IMR-90 (cell line): ENCODE measurements around the gene KCNV2. TPM values are rescaled to one million over a fixed set of nuclear protein-coding genes. Genes with fewer than 3 reads are reported as not detected.

Experiments used
- ATAC-seq: fragments of 200-7000 bp; cut with Tn5 transposase; 2 replicates; pipeline ENCODE4 v1.9.1; 2020; ENCODE audit warnings: low read depth, mild to moderate bottlenecking, moderate library complexity
- BruUV-seq: library from RNA; stranded (reverse); fragments of 400-500 nt; replicated peaks from 2 replicates; lab custom pipeline; 2021; lab: Mats Ljungman, UMichigan
- CTCF ChIA-PET: fragments of 300-600 bp; formaldehyde crosslinking; extraction: SDS; loops from one replicate; lab custom pipeline; 2021; ENCODE audit warnings: antibody characterized with exemption; lab: Yijun Ruan, JAX
- POLR2A ChIA-PET: fragments of 300-600 bp; sonication (Branson Sonifier 250); formaldehyde crosslinking; loops from one replicate; lab custom pipeline; 2022; ENCODE audit warnings: antibody characterized with exemption; ENCODE audit not compliant: unreplicated experiment; lab: Charles Lee
- DNase-seq: peaks from one replicate; pipeline ENCODE4 v3.0.0; 2013
- H2AFZ ChIP-seq: replicated peaks from 2 replicates; pipeline ENCODE3; 2013; ENCODE audit warnings: low read length, mild to moderate bottlenecking; ENCODE audit not compliant: poor library complexity
- H2AK5ac ChIP-seq: 2 replicates; pipeline ENCODE4 v1.6.1; 2013; ENCODE audit warnings: low read depth, low read length, inconsistent platforms
- H2AK9ac ChIP-seq: replicated peaks from 2 replicates; pipeline ENCODE3; 2013; ENCODE audit warnings: mild to moderate bottlenecking, low read depth, low read length, moderate library complexity; ENCODE audit not compliant: poor library complexity
- H2BK120ac ChIP-seq: 2 replicates; pipeline ENCODE4 v1.6.1; 2013; ENCODE audit warnings: low read depth, low read length, inconsistent platforms
- H2BK15ac ChIP-seq: 3 replicates; pipeline ENCODE4 v1.6.1; 2013; ENCODE audit warnings: low read depth, low read length, inconsistent platforms
- H2BK20ac ChIP-seq: 2 replicates; pipeline ENCODE4 v1.6.1; 2013; ENCODE audit warnings: low read depth, mild to moderate bottlenecking, inconsistent platforms, low read length, moderate library complexity
- H2BK5ac ChIP-seq: 2 replicates; pipeline ENCODE4 v1.6.1; 2013; ENCODE audit warnings: mild to moderate bottlenecking, low read depth, low read length, inconsistent platforms; ENCODE audit not compliant: poor library complexity, severe bottlenecking
- H3K14ac ChIP-seq: replicated peaks from 2 replicates; pipeline ENCODE4 v1.6.1; 2013; ENCODE audit warnings: low read depth, low read length, inconsistent platforms
- H3K18ac ChIP-seq: 2 replicates; pipeline ENCODE4 v1.6.1; 2013; ENCODE audit warnings: low read depth, low read length, control low read depth
- H3K23ac ChIP-seq: 2 replicates; pipeline ENCODE4 v1.6.1; 2013; ENCODE audit warnings: low read depth, low read length, inconsistent platforms
- H3K27ac ChIP-seq: 2 replicates; pipeline ENCODE4 v1.5.1; 2013; ENCODE audit warnings: mild to moderate bottlenecking, control low read depth, low read length; ENCODE audit not compliant: insufficient read depth
- H3K27me3 ChIP-seq: 2 replicates; pipeline ENCODE4 v1.6.1; 2013; ENCODE audit warnings: low read length; ENCODE audit not compliant: control insufficient read depth, insufficient read depth
- H3K36me3 ChIP-seq: 2 replicates; pipeline ENCODE4 v1.6.1; 2013; ENCODE audit warnings: low read length, mixed read lengths; ENCODE audit not compliant: control insufficient read depth, insufficient read depth
- H3K4ac ChIP-seq: 2 replicates; pipeline ENCODE4 v1.6.1; 2013; ENCODE audit warnings: low read depth, low read length, inconsistent platforms
- H3K4me1 ChIP-seq: 2 replicates; pipeline ENCODE4 v1.6.1; 2013; ENCODE audit warnings: low read length, mixed read lengths; ENCODE audit not compliant: control insufficient read depth, insufficient read depth
- H3K4me2 ChIP-seq: 2 replicates; pipeline ENCODE4 v1.6.1; 2013; ENCODE audit warnings: low read depth, mild to moderate bottlenecking, control low read depth, low read length, moderate library complexity
- H3K4me3 ChIP-seq: 2 replicates; pipeline ENCODE4 v1.5.1; 2013; ENCODE audit warnings: low read depth, mild to moderate bottlenecking, control low read depth, low read length, moderate library complexity; ENCODE audit not compliant: insufficient read depth
- H3K56ac ChIP-seq: 2 replicates; pipeline ENCODE4 v1.6.1; 2013; ENCODE audit warnings: low read length, inconsistent platforms; ENCODE audit not compliant: insufficient read depth; ENCODE audit errors: extremely low read depth
- H3K79me1 ChIP-seq, 2 experiments: 2 replicates each; pipeline ENCODE4 v1.6.1; 2013; ENCODE audit warnings: low read length in 2 of 2, inconsistent platforms in 1 of 2, low read depth in 1 of 2
- H3K9ac ChIP-seq: 2 replicates; pipeline ENCODE4 v1.6.1; 2013; ENCODE audit warnings: low read depth, low read length, control low read depth
- H3K9me1 ChIP-seq: 2 replicates; pipeline ENCODE4 v1.6.1; 2013; ENCODE audit warnings: low read length, inconsistent platforms; ENCODE audit not compliant: insufficient read depth
- H3K9me3 ChIP-seq: 2 replicates; pipeline ENCODE4 v1.6.1; 2013; ENCODE audit warnings: low read length; ENCODE audit not compliant: control insufficient read depth, insufficient read depth
- H4K20me1 ChIP-seq: 2 replicates; pipeline ENCODE4 v1.6.1; 2013; ENCODE audit warnings: low read length, inconsistent platforms; ENCODE audit not compliant: insufficient read depth
- H4K5ac ChIP-seq: 2 replicates; pipeline ENCODE4 v1.6.1; 2013; ENCODE audit warnings: mild to moderate bottlenecking, low read depth, low read length, control low read depth
- H4K8ac ChIP-seq, 2 experiments: 2 replicates each; pipeline ENCODE4 v1.6.1; 2013; ENCODE audit warnings: low read depth in 2 of 2, low read length in 2 of 2, control low read depth in 1 of 2, inconsistent platforms in 1 of 2
- H4K91ac ChIP-seq: 2 replicates; pipeline ENCODE4 v1.6.1; 2013; ENCODE audit warnings: low read depth, low read length, inconsistent platforms; ENCODE audit not compliant: insufficient read depth
- BHLHE40 ChIP-seq: fragments of 150-350 bp; IDR thresholded peaks from 2 replicates; pipeline ENCODE4 v1.6.1; 2016; ENCODE audit warnings: mild to moderate bottlenecking, low read depth, low read length
- CEBPB ChIP-seq: IDR thresholded peaks from 2 replicates; pipeline ENCODE4 v1.6.1; 2012; ENCODE audit warnings: low read depth, low read length, improper control_type of control experiment
- CHD1 ChIP-seq: IDR thresholded peaks from 2 replicates; pipeline ENCODE4 v1.6.1; 2012; ENCODE audit warnings: low read depth, low read length, improper control_type of control experiment
- CTCF ChIP-seq: conservative IDR thresholded peaks from 2 replicates; pipeline ENCODE4 v1.5.1; 2012; ENCODE audit warnings: mild to moderate bottlenecking, low read depth, low read length, improper control_type of control experiment
- ELK1 ChIP-seq: fragments of 150-350 bp; IDR thresholded peaks from 2 replicates; pipeline ENCODE4 v1.6.1; 2016; ENCODE audit warnings: low read depth, mild to moderate bottlenecking, low read length, moderate library complexity, borderline replicate concordance
- FOS ChIP-seq: fragments of 150-350 bp; IDR thresholded peaks from 2 replicates; pipeline ENCODE4 v1.6.1; 2016; ENCODE audit warnings: low read depth, low read length
- MAFK ChIP-seq: IDR thresholded peaks from 2 replicates; pipeline ENCODE4 v1.6.1; 2012; ENCODE audit warnings: low read depth, low read length, improper control_type of control experiment
- MXI1 ChIP-seq: IDR thresholded peaks from 2 replicates; pipeline ENCODE4 v1.6.1; 2012; ENCODE audit warnings: low read depth, mild to moderate bottlenecking, low read length, moderate library complexity, borderline replicate concordance
- NFE2L2 ChIP-seq: fragments of 150-350 bp; IDR thresholded peaks from 2 replicates; pipeline ENCODE4 v1.6.1; 2016; ENCODE audit warnings: low read depth, mild to moderate bottlenecking, low read length
- POLR2A ChIP-seq: IDR thresholded peaks from 2 replicates; pipeline ENCODE4 v1.6.1; 2012; ENCODE audit warnings: mild to moderate bottlenecking, low read depth, low read length
- RAD21 ChIP-seq: IDR thresholded peaks from 2 replicates; pipeline ENCODE4 v1.6.1; 2012; ENCODE audit warnings: low read length, improper control_type of control experiment
- RCOR1 ChIP-seq: IDR thresholded peaks from 2 replicates; pipeline ENCODE4 v1.6.1; 2012; ENCODE audit warnings: mild to moderate bottlenecking, low read length, improper control_type of control experiment; ENCODE audit not compliant: insufficient replicate concordance
- RFX5 ChIP-seq: IDR thresholded peaks from 2 replicates; pipeline ENCODE4 v1.8.0; 2012; ENCODE audit warnings: low read depth, mild to moderate bottlenecking, low read length, moderate library complexity
- SMC3 ChIP-seq: fragments of 150-350 bp; IDR thresholded peaks from 2 replicates; pipeline ENCODE4 v1.6.1; 2016; ENCODE audit warnings: low read depth, mild to moderate bottlenecking, antibody characterized with exemption, low read length, moderate library complexity
- USF2 ChIP-seq: fragments of 150-350 bp; IDR thresholded peaks from 2 replicates; pipeline ENCODE4 v1.6.1; 2017; ENCODE audit warnings: mild to moderate bottlenecking, antibody characterized with exemption, low read length, low read depth
- WGBS, 2 experiments: methylation state at CpG; one replicate each; pipeline versions ENCODE4 v1.1.5 to v1.1.7; 2013; ENCODE audit warnings: missing lambda C conversion rate in 2 of 2; ENCODE audit not compliant: insufficient read length in 1 of 2; ENCODE audit errors: extremely low coverage in 2 of 2; 5-methylcytosine and 5-hydroxymethylcytosine counted together
- dilution Hi-C: fragments of 300-500 bp; cut with HindIII; formaldehyde crosslinking; loops from one replicate; pipeline ENCODE4 v1.14.3; 2018; ENCODE audit warnings: low sequenced_read_pairs; ENCODE audit not compliant: unreplicated experiment
- in situ Hi-C: fragments of 300-500 bp; cut with MboI; formaldehyde crosslinking; loops from 3 replicates; pipeline ENCODE4 v1.14.3; 2019; ENCODE audit warnings: low sequenced_read_pairs, inconsistent platforms, mixed read lengths
- intact Hi-C: fragments of 100-400 bp; cut with micrococcal nuclease; formaldehyde crosslinking; loops from 2 replicates; pipeline ENCODE4 v1.10.0; 2022
- polyA plus RNA-seq, 3 experiments: library from polyadenylated mRNA; depleted of rRNA; stranded (reverse); fragments of >200 nt; gene quantifications; 2 replicates each; pipeline ENCODE4 v1.2.3, GENCODE V29; 2012; ENCODE audit warnings: low replicate concordance in 1 of 3
- total RNA-seq: library from RNA; depleted of rRNA; stranded (reverse); fragments of >200 nt; gene quantifications from 2 replicates; pipeline ENCODE4 v1.2.3, GENCODE V29; 2012

KCNV2 gene
- total and polyA plus RNA-seq, 2 of the 4 experiments (the other 2 are of a cell fraction): not detected

- peak; percentile 20 for DNase-seq
- in situ Hi-C loops: loop anchor here (10.0 kb wide), 2 partner anchors 495 to 595 kb away; no protein-coding TSS in a partner anchor
- Histone ChIP-seq H3K9me1 (peaks cover 7% of the 10 kb centered on the region), H3K4me1 (peaks cover 8% of the 10 kb centered on the region), H2BK15ac (no peak overlapping the region), H3K9ac (no peak overlapping the region), H3K27ac (no peak overlapping the region), H2BK120ac (no peak overlapping the region), H2BK5ac (no peak overlapping the region), H4K5ac (no peak overlapping the region), H2AFZ (no peak overlapping the region), H3K23ac (no peak overlapping the region), H3K4me3 (no peak overlapping the region), H3K9me3 (no peaks in the 10 kb centered on the region), H3K36me3 (peaks cover 4% of the 10 kb centered on the region), H3K79me1 (no peaks in the 10 kb centered on the region), H2AK9ac (no peak overlapping the region), H4K8ac (0 out of 4 replicates have a peak overlapping the region, but pooled peaks of 1 of the 2 experiments have one; percentile 27), H2AK5ac (no peak overlapping the region), H4K20me1 (no peaks in the 10 kb centered on the region), H3K56ac (no peak overlapping the region), H3K14ac (no peak overlapping the region), H3K4ac (no peak overlapping the region), H2BK20ac (no peak overlapping the region), H4K91ac (no peak overlapping the region), H3K27me3 (no peaks in the 10 kb centered on the region), H3K4me2 (no peak overlapping the region), H3K18ac (no peak overlapping the region)
- BruUV-seq: no TSS peak
- dilution Hi-C loops: no loop called here
- TF ChIP-seq CTCF: no peak
- no peak for TF ChIP-seq CHD1
- TF ChIP-seq MXI1: no peak
- no peak for TF ChIP-seq RAD21
- no peak for TF ChIP-seq RFX5
- TF ChIP-seq MAFK: no peak
- no peak for TF ChIP-seq NFE2L2
- no peak for TF ChIP-seq RCOR1
- TF ChIP-seq USF2: no peak
- TF ChIP-seq CEBPB: no peak
- no peak for TF ChIP-seq ELK1
- TF ChIP-seq SMC3: no peak
- no peak for TF ChIP-seq BHLHE40
- TF ChIP-seq POLR2A: no peak
- TF ChIP-seq FOS: no peak
- ChIA-PET POLR2A (no interaction called here), CTCF (interaction anchor here (0.6 kb wide), 1 partner anchor 10 kb away, joined by 3 read pairs; no protein-coding TSS in a partner anchor)
- no peak for ATAC-seq
- WGBS, 2 experiments: no CpG with 5 or more reads among the region's 3 CpGs
- intact Hi-C loops: loop anchor here (2.0 to 10.0 kb wide), 4 partner anchors 109 to 715 kb away; partner anchors contain the start of genes SMARCA2 and VLDLR
Measured at GRCh38 chr9:2729721-2730120, 12.4 kb downstream of the KCNV2 start.
